AG08396 (cell line): ENCODE data around the gene ZC2HC1C.
A peak's percentile ranks its signal among the peaks of the same experiment; 100 is the strongest.
"Not testable (repeated sequence)": the region's sequence is repeated elsewhere in the genome, so short reads cannot be mapped to it uniquely, and the experiment has no call there.

Experiments used
- DNase-seq: peaks from one replicate; pipeline ENCODE4 v3.0.0; 2012; ENCODE audit warnings: low spot score, mixed read lengths

ZC2HC1C gene

GRCh38 chr14:75094896-75095295 is 25.5 kb downstream of the ZC2HC1C start:
- no peak for DNase-seq

GRCh38 chr14:75095690-75096089 is 26.2 kb downstream of the ZC2HC1C start:
- no peak for DNase-seq

- DNase-seq = no peak
These were observed 27.5 kb downstream of the ZC2HC1C start for GRCh38 chr14:75096959-75097358.

- no peak for DNase-seq
These were observed 28.8 kb downstream of the ZC2HC1C start for GRCh38 chr14:75098212-75098611.

- DNase-seq = no peak
These were observed 29.2 kb downstream of the ZC2HC1C start for GRCh38 chr14:75098682-75099081.

- DNase-seq = no peak
These were observed 32.0 kb downstream of the ZC2HC1C start for GRCh38 chr14:75101491-75101890.

- no peak for DNase-seq
These were observed 37.7 kb downstream of the ZC2HC1C start for GRCh38 chr14:75107186-75107585.

GRCh38 chr14:75109877-75110276 is 40.4 kb downstream of the ZC2HC1C start:
- no peak for DNase-seq

GRCh38 chr14:75113932-75114539 is 44.6 kb downstream of the ZC2HC1C start:
- DNase-seq = no peak

- no peak for DNase-seq
These were observed 49.6 kb downstream of the ZC2HC1C start for GRCh38 chr14:75119056-75119455.

- no peak for DNase-seq
These were observed 51.3 kb downstream of the ZC2HC1C start for GRCh38 chr14:75120541-75121291.

GRCh38 chr14:75121552-75121951 is 52.1 kb downstream of the ZC2HC1C start:
- DNase-seq = no peak

- DNase-seq = peak; percentile 61
These were observed 54.5 kb downstream of the ZC2HC1C start for GRCh38 chr14:75123991-75124390.

- DNase-seq = peak; percentile 73
These were observed 56.2 kb downstream of the ZC2HC1C start for GRCh38 chr14:75125617-75126016.

- DNase-seq = peak; percentile 12
These were observed 56.7 kb downstream of the ZC2HC1C start for GRCh38 chr14:75126121-75126544.

GRCh38 chr14:75126679-75127473 is 57.4 kb downstream of the ZC2HC1C start, which contains the start of gene NEK9:
Gene NEK9, minus strand, starts transcription at chr14:75127048. Its CDS starts 127 bp downstream, at chr14:75126921.
- DNase-seq = peak; percentile 93

GRCh38 chr14:75127474-75127820 is 58.0 kb downstream of the ZC2HC1C start:
- DNase-seq = not testable (repeated sequence)

GRCh38 chr14:75127903-75128595 is 58.6 kb downstream of the ZC2HC1C start:
- DNase-seq = no peak

- DNase-seq = no peak
These were observed 59.2 kb downstream of the ZC2HC1C start for GRCh38 chr14:75128596-75128990.
